Stimulated activated CD4-positive, alpha-beta T cell treated with anti-CD3 and anti-CD28 coated beads, TNF-alpha, amount 100 ng/mL, for 4 hours (primary cell): ENCODE results near the gene ZNF740.

Experiments
- DNase-seq, 3 experiments: peaks; one replicate each; pipeline ENCODE4 v3.0.0-alpha.2; 2020; ENCODE audit warnings: low read depth in 3 of 3

Gene ZNF740

DNA sequence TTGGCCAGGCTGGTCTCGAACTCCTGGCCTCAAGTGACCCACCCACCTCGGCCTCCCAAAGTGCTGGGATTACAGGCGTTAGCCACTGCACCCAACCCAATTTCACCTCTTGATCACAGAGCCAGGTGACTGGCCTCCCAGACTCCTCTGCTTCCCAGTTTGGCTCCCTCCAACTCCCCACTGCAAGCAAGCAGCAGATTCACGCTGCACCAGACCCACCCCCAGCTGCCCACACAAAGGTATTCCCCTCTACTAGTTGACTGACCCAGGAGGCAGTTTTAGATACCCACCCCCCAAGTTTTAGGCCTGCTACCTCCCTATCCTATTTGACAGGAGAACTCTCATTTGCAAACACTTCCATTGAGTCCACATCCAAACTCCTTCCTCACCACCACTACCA lies 46.3 kb downstream of the ZNF740 start:
- no peak for DNase-seq

DNA sequence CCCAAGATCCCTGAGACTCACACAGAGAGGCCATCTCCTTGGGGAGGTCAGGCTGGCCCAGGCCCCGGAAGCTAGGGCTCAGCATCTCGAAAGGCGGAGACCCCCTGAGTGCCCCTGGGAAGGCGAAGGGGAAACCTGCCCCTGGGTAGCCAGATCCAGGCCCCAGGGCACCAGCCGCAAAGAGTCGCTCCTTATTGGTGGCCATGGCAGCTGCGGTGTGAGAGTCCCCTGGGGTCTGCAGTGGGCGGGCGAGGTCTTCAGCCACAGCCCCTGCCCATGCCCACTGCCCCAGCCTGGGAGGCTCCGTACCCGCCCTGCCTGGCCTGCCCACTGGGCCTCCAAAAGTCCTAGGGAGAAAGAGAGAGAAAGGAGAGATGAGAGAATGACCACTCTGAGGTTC lies 46.8 kb downstream of the ZNF740 start:
- no peak for DNase-seq

- no peak for DNase-seq
These were observed 47.3 kb downstream of the ZNF740 start for GRCh38 chr12:53227836-53228235.

DNA sequence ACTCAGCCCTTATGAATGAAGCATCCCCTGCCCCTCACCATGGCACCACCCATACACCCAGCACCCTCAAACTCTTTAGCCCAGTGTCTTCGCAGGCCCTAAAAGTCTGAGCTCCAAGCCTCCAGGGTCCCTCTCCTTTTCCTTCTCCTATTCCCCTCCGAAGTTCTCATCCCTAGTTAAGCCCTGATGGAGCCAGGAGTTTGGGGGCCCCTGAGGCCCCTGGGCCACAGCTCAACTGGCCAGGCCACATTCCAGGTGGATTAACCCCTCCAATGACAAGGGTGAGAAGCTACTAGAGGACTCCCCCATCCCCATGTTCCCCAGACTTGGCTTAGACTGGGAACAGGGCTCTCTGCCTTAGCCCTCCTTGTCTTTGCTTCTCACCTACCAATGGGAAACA lies 48.9 kb downstream of the ZNF740 start:
- no peak for DNase-seq

DNA sequence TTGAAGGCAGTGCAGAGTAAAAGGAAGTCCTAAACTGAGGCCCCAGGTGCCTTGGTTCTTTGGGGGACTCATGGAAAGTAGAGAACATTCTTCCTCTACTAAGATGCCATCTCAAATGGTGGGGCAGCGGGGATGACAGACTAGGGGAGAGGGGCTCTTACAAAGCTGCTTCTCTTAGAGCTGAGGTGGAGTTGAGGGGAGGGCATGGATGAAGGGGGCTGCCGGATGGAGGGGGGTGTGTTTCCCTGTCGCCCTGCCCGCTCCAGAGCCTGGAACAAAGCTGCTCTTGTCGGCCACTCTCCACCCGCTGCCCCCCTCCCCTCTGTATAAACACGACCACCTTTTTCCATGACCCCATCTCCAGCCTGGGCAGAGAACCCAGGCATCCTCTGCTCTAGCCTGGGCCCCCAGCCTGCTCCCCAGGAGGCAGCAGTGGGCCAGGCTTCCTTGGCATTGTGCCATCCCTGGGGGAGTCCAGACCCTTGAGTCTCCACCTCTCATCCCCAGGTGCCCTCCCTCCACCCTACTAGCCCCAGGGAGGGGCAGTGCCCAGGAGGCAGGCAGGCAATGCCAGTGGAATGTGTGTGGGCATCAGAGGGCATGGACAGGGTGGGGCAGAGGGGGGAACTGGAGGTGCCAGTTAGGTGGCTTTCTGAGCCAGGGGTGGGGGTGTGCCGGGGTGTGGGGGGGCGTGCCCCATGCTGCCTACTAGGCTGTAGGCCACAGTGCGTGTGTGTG lies 49.8 kb downstream of the ZNF740 start:
- no peak for DNase-seq

- no peak for DNase-seq
These were observed 51.1 kb downstream of the ZNF740 start for GRCh38 chr12:53231671-53231920.

- DNase-seq, result peak; percentile 65 to 74 (median 67)
These were observed 51.6 kb downstream of the ZNF740 start, which contains the start of gene RARG for GRCh38 chr12:53231921-53232645. RARG (minus strand) TSS chr12:53232209; CDS start chr12:53227545, 4,664 bp downstream.

- DNase-seq, result no peak
These were observed 52.3 kb downstream of the ZNF740 start for GRCh38 chr12:53232646-53233461.

DNA sequence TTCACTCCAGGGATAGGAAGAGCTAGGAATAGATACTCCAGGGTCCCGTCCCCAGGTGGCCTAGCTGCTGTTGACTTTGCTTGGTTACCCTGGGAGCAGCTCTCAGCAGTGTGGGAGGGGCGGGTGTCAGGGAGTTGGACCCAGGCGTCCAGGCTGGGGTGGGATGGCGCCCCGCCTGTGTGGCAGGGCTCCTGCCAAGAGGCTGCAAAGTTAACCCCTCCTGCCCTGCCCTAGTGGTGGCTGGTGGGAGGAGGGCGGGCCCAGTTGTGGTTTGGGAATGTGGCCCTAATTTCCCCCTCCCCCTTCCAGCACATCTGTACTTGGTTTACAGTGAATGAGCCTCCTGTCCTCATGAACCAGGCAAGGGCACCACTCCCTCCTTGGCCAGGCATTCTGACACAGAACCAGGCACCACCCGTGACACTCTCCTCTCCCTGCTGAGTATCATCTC lies 53.2 kb downstream of the ZNF740 start:
- no peak for DNase-seq

DNA sequence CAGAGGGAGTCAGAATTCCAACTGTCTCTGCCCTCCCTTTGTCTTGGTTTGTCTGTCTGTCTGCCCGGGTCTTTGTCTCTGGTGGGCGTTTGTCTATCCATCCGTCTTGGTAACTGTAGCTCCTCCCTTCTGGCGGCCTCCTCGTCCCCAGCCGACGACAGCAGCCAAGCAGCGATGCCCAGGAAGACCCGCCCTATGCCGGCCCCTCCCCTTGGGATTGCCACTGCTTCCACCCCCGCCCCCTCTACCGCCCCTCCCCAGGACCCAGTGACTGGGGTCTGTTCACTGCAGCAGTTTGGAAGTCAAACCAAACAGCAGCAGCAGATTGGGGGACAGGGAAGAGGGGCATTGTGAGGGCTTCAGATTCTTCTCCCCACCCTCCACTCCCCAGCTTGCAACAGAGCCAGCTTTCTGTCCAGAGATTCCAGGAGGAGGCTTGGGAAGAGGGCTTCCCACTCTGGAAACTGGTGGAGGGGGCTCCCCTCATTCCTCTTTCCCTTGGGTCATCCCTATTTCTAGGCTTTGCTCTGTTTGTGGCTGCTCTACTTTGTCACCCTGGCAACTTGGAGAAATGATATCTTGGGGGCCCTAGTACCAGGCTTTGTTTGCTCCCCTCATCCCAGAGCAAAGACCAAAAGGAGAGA lies 53.9 kb downstream of the ZNF740 start:
- DNase-seq, result no peak

- no peak for DNase-seq
These were observed 54.6 kb downstream of the ZNF740 start for GRCh38 chr12:53235164-53235563.

GRCh38 chr12:53235742-53236442 lies 55.4 kb downstream of the ZNF740 start:
- DNase-seq, result no peak

- DNase-seq, result no peak
These were observed 56.1 kb downstream of the ZNF740 start for GRCh38 chr12:53236443-53237111.

DNA sequence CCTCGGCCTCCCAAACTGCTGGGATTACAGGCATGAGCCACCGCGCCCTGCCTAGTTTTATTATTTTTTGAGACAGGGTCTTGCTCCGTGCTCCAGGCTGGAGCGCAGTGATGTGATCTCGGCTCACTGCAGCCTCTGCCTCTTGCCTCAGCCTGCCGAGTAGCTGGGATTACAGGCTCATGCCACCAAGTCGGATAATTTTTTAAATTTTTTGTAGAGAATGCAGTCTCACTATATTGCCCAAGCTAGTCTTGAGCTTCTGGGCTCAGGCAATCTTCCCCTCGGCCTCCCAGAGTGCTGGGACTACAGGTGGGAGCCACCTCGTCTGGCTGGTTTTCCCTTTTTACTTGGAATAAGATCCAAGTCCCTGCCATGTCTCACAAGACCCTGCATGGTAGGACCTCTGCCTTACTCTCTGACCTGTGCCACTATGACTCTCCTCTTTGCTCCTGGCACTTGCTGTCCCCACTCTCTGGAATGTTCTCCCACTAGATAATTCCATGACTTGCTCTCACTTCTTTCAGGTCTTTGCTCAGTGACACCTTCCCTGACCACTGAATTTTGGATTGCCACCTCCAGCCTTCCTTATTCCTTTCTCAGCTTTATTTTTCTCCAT lies 59.2 kb downstream of the ZNF740 start:
- DNase-seq, result no peak

GRCh38 chr12:53241623-53242412 lies 61.3 kb downstream of the ZNF740 start:
- no peak for DNase-seq

DNA sequence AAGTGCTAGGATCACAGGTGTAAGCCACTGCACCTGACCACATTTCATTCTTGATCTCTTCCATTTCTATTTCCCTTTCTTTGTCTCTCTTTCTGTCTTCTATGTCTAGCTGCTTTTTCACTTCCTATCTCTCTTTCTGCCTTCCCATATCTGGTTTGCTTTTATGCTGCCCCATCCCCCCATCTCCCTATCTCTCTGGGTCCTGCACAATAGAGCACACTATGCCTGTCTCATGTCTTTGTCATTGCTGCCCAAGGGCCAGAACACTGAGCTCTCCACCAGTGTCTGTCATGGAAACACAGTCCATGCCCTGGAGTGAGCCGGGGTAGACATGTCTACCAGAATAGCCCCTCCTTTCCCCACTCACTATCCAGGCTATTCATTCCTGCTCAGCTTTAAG lies 63.8 kb downstream of the ZNF740 start:
- no peak for DNase-seq
